Smooth muscle cell of the brain vasculature (primary cell): ENCODE results near the gene NFS1.

Experiments
- DNase-seq: peaks from one replicate; pipeline ENCODE4 v3.0.0-alpha.2; 2012; ENCODE audit warnings: low read depth, low spot score

NFS1 gene

GRCh38 chr20:35643045-35643444 lies 56.1 kb downstream of the NFS1 start:
- DNase-seq = no peak

GRCh38 chr20:35641743-35642142 lies 57.4 kb downstream of the NFS1 start:
- no peak for DNase-seq

- no peak for DNase-seq
These were observed 58.4 kb downstream of the NFS1 start for GRCh38 chr20:35640724-35641123.

- DNase-seq = no peak
These were observed 60.4 kb downstream of the NFS1 start for GRCh38 chr20:35638751-35639150.

- no peak for DNase-seq
These were observed 61.9 kb downstream of the NFS1 start for GRCh38 chr20:35637276-35637675.

GRCh38 chr20:35636095-35636494 lies 63.1 kb downstream of the NFS1 start:
- DNase-seq = no peak

- DNase-seq = no peak
These were observed 63.5 kb downstream of the NFS1 start for GRCh38 chr20:35635652-35636051.

- no peak for DNase-seq
These were observed 66.5 kb downstream of the NFS1 start for GRCh38 chr20:35632539-35633115.

- DNase-seq = no peak
These were observed 68.5 kb downstream of the NFS1 start for GRCh38 chr20:35630636-35631035.

- DNase-seq = no peak
These were observed 69.6 kb downstream of the NFS1 start for GRCh38 chr20:35629427-35630145.

- DNase-seq = no peak
These were observed 72.0 kb downstream of the NFS1 start for GRCh38 chr20:35627121-35627520.

- no peak for DNase-seq
These were observed 72.7 kb downstream of the NFS1 start for GRCh38 chr20:35626386-35627001.

GRCh38 chr20:35625584-35626385 lies 73.4 kb downstream of the NFS1 start:
- DNase-seq = no peak

GRCh38 chr20:35621560-35621946 lies 77.6 kb downstream of the NFS1 start:
- no peak for DNase-seq

GRCh38 chr20:35620818-35621559 lies 78.2 kb downstream of the NFS1 start:
- DNase-seq = no peak

- DNase-seq = peak; percentile 50
These were observed 79.7 kb downstream of the NFS1 start for GRCh38 chr20:35619196-35620095.

- DNase-seq = no peak
These were observed 80.7 kb downstream of the NFS1 start for GRCh38 chr20:35618263-35619131.
